OCI-LY3 (cell line): ENCODE data around the gene CGREF1.

ENCODE experiments used
- EZH2phosphoT487 ChIP-seq: fragments of 200-600 bp; shearing (Covaris generic); IDR thresholded peaks from 2 replicates; pipeline ENCODE4 v1.6.1; 2018; ENCODE audit warnings: antibody characterized with exemption, mixed run types, low read depth
- TF ChIP-seq, protein P1 (sequence below): fragments of 200-600, 300-600 bp; sonication (generic); IDR thresholded peaks from 2 replicates; pipeline ENCODE4 v1.5.1; 2014; ENCODE audit warnings: antibody characterized with exemption, low read length, low read depth

DNA sequence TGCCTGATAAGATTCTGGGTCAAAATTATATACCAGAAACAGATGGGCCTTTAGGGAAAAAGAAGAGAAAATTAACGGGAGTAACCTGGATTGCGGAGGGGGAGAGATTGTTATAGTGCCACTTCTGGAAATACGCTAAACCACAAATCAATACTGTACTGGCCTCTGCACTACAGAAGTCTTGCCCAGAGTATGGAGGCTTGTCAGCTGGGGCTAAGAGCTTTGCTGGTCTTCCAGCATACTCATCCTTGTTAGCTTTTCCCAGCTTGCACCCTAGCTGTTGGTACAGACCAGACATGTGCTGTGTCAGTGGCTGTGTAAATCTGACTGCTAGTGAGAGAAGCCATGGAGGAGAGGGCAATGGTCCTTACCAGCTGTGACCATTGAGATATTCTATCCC lies 58.6 kb downstream of the CGREF1 start:
- TF ChIP-seq, protein P1, sequence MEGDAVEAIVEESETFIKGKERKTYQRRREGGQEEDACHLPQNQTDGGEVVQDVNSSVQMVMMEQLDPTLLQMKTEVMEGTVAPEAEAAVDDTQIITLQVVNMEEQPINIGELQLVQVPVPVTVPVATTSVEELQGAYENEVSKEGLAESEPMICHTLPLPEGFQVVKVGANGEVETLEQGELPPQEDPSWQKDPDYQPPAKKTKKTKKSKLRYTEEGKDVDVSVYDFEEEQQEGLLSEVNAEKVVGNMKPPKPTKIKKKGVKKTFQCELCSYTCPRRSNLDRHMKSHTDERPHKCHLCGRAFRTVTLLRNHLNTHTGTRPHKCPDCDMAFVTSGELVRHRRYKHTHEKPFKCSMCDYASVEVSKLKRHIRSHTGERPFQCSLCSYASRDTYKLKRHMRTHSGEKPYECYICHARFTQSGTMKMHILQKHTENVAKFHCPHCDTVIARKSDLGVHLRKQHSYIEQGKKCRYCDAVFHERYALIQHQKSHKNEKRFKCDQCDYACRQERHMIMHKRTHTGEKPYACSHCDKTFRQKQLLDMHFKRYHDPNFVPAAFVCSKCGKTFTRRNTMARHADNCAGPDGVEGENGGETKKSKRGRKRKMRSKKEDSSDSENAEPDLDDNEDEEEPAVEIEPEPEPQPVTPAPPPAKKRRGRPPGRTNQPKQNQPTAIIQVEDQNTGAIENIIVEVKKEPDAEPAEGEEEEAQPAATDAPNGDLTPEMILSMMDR, result no peak
- no peak for TF ChIP-seq EZH2phosphoT487
